ENCODE results near the gene GAGE1.

The GAGE1 gene

DNA sequence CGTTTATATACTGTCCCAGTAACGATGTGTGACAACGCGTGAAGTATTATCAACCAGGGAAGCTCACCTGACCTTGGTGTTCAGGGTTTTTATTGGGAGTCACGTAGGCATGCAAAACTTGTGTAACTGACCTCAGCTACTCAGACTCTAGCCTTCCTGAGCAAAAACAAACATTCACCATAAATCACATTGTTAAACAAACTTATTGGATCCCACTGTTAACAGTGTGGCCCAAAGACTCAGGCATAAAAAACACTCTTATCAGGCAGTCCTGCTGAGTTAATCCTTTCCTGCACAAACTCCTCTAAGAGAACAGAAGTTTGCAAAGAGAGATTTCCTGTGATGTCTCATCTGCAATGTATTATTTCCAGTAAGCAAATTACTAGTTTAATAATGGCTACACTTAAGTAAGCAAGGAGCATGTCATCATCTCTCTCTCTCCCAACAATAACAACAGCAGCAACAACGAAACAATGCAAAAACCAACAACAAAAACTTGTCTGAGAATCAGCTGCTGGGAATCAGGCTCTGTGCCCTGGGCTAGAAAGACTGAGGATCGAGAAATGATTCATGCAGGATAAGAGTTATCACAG lies 12.0 kb downstream of the GAGE1 start:
- Histone ChIP-seq H3K27me3 (ENCODE audit: control insufficient read depth, insufficient read depth, low read length, poor library complexity, severe bottlenecking) (no peaks in the 10 kb centered on the region), H3K9me3 (ENCODE audit: control insufficient read depth, low read length) (no peaks in the 10 kb centered on the region), H3K4me3 (ENCODE audit: insufficient read depth, low read depth, low read length) (no peak overlapping the region), H3K36me3 (ENCODE audit: control insufficient read depth, insufficient read depth, low read length) (no peaks in the 10 kb centered on the region), H3K27ac (ENCODE audit: insufficient read depth, low read depth, low read length, poor library complexity, severe bottlenecking) (no peak overlapping the region), H3K4me1 (ENCODE audit: control insufficient read depth, insufficient read depth, low read length) (no peaks in the 10 kb centered on the region)
- WGBS, 2 experiments = 91 to 93% methylated on average over 7 of the region's 7 CpGs

DNA sequence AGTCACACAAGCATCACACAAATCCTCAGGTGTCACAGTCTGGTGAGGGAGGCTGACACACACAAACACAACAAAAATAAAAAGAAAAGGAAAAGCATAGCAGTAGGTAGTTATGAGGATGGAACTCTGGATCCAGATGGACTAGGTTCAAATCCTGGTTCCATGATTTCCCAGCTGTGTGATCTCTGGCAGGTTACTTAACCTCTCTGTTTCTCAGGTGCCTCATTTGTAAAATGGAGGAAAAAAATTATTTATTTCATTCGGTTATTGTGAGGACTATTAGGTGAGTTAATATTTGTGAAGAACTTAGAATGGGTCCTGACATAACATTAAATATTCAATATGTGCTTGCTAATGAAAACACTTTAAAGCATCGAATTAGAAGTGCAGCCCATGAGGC lies 19.8 kb downstream of the GAGE1 start:
- no peak overlapping the region for H3K4me3 ChIP-seq (ENCODE audit: insufficient read depth, low read depth, low read length)
- no peaks in the 10 kb centered on the region for H3K9me3 ChIP-seq (ENCODE audit: control insufficient read depth, low read length)
- H3K27ac ChIP-seq (ENCODE audit: insufficient read depth, low read depth, low read length, poor library complexity, severe bottlenecking) = no peak overlapping the region
- H3K36me3 ChIP-seq (ENCODE audit: control insufficient read depth, insufficient read depth, low read length) = no peaks in the 10 kb centered on the region
- no peaks in the 10 kb centered on the region for H3K4me1 ChIP-seq (ENCODE audit: control insufficient read depth, insufficient read depth, low read length)
- 80 to 100% methylated on average over 1 to 2 of the region's 2 CpGs for WGBS, 2 experiments
- H3K27me3 ChIP-seq (ENCODE audit: control insufficient read depth, insufficient read depth, low read length, poor library complexity, severe bottlenecking) = no peaks in the 10 kb centered on the region

DNA sequence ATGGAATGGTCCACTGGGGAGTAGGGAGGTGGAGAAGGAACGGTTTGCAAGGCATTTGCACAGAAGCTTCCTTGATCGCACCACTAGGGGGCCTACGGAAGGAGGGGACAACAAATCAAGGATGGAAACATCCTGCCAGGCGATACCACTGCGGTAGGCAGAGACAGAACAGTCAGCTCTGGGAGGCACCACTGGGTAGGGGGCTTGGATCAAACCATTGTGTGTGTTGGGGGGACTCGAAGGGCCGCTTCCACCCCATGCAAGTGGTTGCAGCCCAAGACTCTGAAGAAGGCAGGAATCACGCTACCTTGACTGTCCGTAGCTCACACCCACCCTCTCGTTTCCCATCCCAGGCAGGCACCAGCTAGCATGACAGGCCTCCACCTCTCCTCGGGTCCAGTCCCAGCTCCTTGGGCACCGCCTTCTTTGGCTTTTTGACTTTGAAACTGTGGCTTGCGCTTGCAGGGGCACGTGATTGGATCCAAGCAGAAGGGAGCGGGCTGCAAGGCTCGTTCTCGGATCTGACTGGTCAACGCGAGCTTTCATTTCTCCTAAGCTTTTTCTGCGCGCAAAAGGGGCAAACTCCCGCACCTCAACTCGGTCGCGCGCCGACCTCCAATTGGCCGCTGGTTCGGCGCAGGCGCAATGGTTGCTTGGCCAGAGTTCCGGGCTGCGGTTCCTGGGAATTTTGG lies 28.4 kb downstream of the GAGE1 start:
- H3K27me3 ChIP-seq (ENCODE audit: control insufficient read depth, insufficient read depth, low read length, poor library complexity, severe bottlenecking) = no peaks in the 10 kb centered on the region
- H3K36me3 ChIP-seq (ENCODE audit: control insufficient read depth, insufficient read depth, low read length) = no peaks in the 10 kb centered on the region

DNA sequence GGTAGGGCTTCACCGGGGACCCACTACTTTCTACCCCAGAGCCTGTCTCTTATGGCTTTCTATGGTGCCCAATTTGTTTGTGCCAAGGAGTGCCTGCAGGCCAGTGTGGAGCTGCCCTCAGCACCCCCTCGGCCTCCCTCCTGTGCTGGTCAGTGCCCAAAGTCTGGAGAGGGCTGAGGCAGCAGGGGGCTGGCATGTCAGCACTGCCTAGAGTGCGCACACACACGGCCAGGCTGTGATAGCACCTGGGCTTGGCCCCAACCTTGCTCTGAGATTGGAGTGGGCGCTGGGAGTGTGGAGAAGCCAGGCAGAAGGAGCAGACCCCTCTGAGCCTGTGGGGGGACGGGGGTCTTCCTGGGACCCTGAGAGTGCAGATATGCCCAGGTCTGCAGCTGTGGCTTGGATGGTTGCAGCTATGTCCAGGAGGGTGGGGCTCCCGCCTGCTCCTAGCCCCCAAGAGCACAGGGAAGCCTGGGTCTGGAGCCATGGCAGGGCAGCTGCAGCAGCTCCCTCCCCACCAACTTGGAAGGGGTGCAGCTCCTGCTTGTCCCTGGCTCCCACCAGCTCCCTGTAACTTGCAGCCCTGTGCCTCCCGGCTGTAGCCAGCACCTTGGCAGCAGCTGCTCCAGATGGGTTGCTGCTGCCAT lies 46.3 kb downstream of the GAGE1 start:
- 93% methylated on average over 8 of the region's 8 CpGs for WGBS, 2 experiments
- H3K9me3 ChIP-seq (ENCODE audit: control insufficient read depth, low read length) = no peaks in the 10 kb centered on the region
- no peaks in the 10 kb centered on the region for H3K36me3 ChIP-seq (ENCODE audit: control insufficient read depth, insufficient read depth, low read length)

More for the DNA sequence above, 28.4 kb downstream of the GAGE1 start:
- whole genome bisulfite sequencing, 2 experiments = 81 to 89% methylated on average over 33 of the region's 33 CpGs
- no peak overlapping the region for H3K4me3 ChIP-seq (ENCODE audit: insufficient read depth, low read depth, low read length)
- no peak overlapping the region for H3K27ac ChIP-seq (ENCODE audit: insufficient read depth, low read depth, low read length, poor library complexity, severe bottlenecking)
- H3K9me3 ChIP-seq (ENCODE audit: control insufficient read depth, low read length) = no peaks in the 10 kb centered on the region
- H3K4me1 ChIP-seq (ENCODE audit: control insufficient read depth, insufficient read depth, low read length) = no peaks in the 10 kb centered on the region

DNA sequence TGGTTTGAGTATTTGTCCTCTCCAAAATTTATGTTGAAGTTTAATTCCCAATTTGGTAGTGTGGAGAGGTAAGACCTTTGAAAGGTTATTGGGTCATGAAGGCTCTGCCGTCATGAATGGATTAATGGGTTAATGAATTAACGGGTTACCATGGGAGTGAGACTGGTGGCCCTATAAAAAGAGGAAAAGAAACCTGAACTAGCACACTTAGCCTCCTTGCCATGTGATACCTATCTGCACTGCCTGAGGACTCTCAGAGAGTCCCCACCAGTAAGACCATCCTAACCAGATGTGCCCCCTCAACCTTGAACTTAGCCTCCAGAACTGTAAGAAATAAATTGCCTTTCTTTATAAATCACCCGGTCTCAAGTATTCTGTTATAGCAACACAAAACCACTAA lies 57.7 kb downstream of the GAGE1 start:
- H3K4me1 ChIP-seq (ENCODE audit: control insufficient read depth, insufficient read depth, low read length) = no peaks in the 10 kb centered on the region
- no peak overlapping the region for H3K4me3 ChIP-seq (ENCODE audit: insufficient read depth, low read depth, low read length)
- no peak overlapping the region for H3K27ac ChIP-seq (ENCODE audit: insufficient read depth, low read depth, low read length, poor library complexity, severe bottlenecking)
- H3K36me3 ChIP-seq (ENCODE audit: control insufficient read depth, insufficient read depth, low read length) = no peaks in the 10 kb centered on the region
- no peaks in the 10 kb centered on the region for H3K9me3 ChIP-seq (ENCODE audit: control insufficient read depth, low read length)
- WGBS, 2 experiments = 87 to 98% methylated on average over 3 of the region's 3 CpGs
- H3K27me3 ChIP-seq (ENCODE audit: control insufficient read depth, insufficient read depth, low read length, poor library complexity, severe bottlenecking) = no peaks in the 10 kb centered on the region

More for the DNA sequence above, 46.3 kb downstream of the GAGE1 start:
- H3K4me3 ChIP-seq (ENCODE audit: insufficient read depth, low read depth, low read length) = no peak overlapping the region
- no peaks in the 10 kb centered on the region for H3K27me3 ChIP-seq (ENCODE audit: control insufficient read depth, insufficient read depth, low read length, poor library complexity, severe bottlenecking)
- H3K4me1 ChIP-seq (ENCODE audit: control insufficient read depth, insufficient read depth, low read length) = no peaks in the 10 kb centered on the region
- no peak overlapping the region for H3K27ac ChIP-seq (ENCODE audit: insufficient read depth, low read depth, low read length, poor library complexity, severe bottlenecking)
